ENCODE results near the gene CHN2.

- TF ChIP-seq, protein P1, sequence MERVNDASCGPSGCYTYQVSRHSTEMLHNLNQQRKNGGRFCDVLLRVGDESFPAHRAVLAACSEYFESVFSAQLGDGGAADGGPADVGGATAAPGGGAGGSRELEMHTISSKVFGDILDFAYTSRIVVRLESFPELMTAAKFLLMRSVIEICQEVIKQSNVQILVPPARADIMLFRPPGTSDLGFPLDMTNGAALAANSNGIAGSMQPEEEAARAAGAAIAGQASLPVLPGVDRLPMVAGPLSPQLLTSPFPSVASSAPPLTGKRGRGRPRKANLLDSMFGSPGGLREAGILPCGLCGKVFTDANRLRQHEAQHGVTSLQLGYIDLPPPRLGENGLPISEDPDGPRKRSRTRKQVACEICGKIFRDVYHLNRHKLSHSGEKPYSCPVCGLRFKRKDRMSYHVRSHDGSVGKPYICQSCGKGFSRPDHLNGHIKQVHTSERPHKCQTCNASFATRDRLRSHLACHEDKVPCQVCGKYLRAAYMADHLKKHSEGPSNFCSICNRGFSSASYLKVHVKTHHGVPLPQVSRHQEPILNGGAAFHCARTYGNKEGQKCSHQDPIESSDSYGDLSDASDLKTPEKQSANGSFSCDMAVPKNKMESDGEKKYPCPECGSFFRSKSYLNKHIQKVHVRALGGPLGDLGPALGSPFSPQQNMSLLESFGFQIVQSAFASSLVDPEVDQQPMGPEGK (CRISPR knock-in tag; IDR thresholded peaks at IDR 0.05; ENCODE audit: borderline replicate concordance) = no peak
- TF ChIP-seq PPARA (CRISPR knock-in tag; IDR thresholded peaks at IDR 0.05; ENCODE audit: borderline replicate concordance) (no peak), ZFP30 (CRISPR knock-in tag; IDR thresholded peaks at IDR 0.05) (no peak), BACH2 (CRISPR knock-in tag; IDR thresholded peaks at IDR 0.05; ENCODE audit: borderline replicate concordance) (no peak), ARNTL (CRISPR knock-in tag; IDR thresholded peaks at IDR 0.05; ENCODE audit: borderline replicate concordance, low read depth) (no peak), OSR1 (CRISPR knock-in tag; IDR thresholded peaks at IDR 0.05) (no peak), ZC3H10 (CRISPR knock-in tag; IDR thresholded peaks at IDR 0.05) (no peak), ZFP3 (CRISPR knock-in tag; IDR thresholded peaks at IDR 0.05) (no peak), ESRRG (CRISPR knock-in tag; IDR thresholded peaks at IDR 0.05) (no peak), RARB (CRISPR knock-in tag; IDR thresholded peaks at IDR 0.05) (no peak), CREB5 (CRISPR knock-in tag; IDR thresholded peaks at IDR 0.05; ENCODE audit: low read depth) (no peak)
- TF ChIP-seq, protein P2, sequence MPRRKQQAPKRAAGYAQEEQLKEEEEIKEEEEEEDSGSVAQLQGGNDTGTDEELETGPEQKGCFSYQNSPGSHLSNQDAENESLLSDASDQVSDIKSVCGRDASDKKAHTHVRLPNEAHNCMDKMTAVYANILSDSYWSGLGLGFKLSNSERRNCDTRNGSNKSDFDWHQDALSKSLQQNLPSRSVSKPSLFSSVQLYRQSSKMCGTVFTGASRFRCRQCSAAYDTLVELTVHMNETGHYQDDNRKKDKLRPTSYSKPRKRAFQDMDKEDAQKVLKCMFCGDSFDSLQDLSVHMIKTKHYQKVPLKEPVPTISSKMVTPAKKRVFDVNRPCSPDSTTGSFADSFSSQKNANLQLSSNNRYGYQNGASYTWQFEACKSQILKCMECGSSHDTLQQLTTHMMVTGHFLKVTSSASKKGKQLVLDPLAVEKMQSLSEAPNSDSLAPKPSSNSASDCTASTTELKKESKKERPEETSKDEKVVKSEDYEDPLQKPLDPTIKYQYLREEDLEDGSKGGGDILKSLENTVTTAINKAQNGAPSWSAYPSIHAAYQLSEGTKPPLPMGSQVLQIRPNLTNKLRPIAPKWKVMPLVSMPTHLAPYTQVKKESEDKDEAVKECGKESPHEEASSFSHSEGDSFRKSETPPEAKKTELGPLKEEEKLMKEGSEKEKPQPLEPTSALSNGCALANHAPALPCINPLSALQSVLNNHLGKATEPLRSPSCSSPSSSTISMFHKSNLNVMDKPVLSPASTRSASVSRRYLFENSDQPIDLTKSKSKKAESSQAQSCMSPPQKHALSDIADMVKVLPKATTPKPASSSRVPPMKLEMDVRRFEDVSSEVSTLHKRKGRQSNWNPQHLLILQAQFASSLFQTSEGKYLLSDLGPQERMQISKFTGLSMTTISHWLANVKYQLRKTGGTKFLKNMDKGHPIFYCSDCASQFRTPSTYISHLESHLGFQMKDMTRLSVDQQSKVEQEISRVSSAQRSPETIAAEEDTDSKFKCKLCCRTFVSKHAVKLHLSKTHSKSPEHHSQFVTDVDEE (CRISPR knock-in tag; IDR thresholded peaks at IDR 0.05) = no peak
These were observed 265.0 kb downstream of the CHN2 start for GRCh38 chr7:29459589-29459988.

Data from SK-N-SH treated with all-trans-retinoic acid at 6 μM for 48 hours (cell line).